ENCODE measurements around the gene GPRC5B.

The GPRC5B gene

DNA sequence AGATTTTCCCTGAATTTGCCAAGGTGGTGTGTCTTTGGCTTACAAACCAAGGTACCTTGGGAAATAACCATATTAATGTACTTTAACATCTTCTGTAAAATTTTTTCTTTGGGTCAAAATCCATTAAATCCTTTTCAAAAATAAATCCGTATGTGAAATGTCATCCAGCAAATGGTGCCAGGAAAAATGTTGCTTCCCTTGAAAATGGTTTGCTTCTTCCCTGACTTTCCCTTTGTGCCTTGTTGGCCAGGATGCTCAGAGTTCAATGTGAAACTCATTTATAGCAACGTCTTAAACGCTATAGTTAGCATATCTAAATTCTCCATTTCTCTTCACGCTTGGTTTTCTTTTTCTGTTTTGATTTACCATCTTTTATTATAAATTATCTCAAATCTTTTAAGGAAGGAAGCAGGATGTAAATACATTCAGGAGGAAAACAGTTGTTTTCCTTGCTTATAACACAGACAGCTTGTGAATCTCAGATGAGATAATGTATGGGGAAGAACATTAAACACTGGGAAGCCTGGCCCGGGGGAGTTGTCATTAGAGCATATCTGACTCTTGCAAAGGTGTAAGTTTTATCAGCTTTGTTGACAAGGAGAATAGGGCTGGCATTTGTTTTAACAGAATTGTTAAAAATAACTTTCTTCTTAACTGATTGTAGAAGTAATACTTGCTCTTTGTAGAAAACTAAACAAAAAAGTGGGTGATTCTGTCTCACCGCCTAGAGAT lies 42.1 kb downstream of the GPRC5B start:
- DNase-seq = no peak

DNA sequence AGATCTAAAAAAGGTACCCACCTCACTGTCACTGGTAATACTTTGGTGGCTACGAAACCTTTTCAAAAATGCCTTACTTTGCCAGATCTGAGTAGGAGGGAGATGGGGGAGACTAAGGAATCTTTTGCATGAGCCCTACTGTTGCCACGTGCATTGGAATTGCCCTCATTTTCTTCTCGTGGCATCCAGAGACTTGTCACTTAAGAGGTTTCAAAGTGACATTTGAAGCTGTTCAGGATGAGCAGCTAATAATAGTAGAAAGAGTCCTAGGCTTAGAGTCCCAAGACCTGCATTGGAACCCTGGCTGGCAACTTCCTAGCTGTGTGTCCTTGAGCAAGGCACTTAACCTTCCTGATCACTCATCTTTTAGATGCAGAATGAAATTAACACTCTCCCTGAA lies 43.5 kb downstream of the GPRC5B start:
- no peak for DNase-seq

DNA sequence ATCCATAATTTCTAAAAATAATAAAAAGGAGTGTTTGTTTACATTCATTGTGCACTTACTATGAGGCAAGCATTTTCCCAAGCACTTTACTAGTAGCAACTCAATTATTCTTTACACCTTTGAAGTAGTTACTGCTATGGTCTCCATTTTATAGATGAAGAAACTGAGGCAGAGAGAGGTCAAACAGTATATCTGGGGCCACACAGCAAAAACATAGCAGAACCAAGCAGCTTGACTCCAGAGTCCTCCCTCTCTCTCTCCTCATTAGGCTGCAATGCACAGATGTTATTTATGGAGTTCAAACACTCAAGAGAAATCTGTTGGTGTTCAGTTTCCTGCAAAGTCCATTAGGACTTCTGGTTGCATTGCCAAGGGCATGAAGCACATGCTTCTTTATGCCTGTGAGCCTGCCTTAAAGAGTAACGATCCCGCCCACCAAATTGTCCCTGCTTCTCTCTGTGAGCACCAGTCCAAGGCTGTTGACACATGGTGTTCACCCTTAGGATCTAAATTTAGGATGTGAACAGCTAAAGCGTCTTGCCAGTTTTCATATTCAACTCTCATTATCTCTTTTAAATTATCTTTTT lies 44.0 kb downstream of the GPRC5B start:
- peak; percentile 56 for DNase-seq

DNA sequence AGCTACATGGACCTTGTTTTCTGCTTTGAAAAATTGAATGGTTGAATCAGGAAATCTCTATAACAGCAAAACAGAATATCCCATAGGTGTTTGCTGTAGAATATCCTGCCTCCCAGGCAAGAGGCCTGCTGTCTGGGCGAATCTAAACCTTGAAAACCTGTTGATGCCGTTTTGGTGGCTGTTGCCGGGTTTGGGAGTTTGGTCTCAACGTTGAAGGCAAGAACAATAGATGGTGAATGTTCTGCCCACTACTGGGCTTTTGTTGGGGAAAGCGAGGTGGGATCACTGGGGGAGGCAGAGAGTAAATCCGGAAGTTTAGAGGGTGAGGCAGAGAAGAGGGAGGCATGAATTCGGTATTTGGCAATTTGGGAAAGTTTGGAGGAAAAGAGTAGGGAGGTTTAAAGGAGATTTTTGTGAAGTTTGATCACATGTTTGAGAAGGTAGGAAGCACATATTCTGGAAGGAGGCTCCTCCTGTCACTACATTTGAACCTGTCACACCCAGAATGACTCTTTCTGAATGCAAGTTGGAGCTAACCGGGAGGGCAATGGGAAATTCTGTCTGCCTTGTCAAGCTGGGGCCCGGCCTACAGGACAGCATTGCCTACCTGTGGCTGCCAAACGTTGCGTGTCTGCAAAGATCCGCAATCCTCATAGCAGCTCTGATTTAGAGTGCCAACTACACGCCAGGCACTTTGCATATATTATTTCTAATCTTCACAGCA lies 46.5 kb downstream of the GPRC5B start:
- no peak for DNase-seq

DNA sequence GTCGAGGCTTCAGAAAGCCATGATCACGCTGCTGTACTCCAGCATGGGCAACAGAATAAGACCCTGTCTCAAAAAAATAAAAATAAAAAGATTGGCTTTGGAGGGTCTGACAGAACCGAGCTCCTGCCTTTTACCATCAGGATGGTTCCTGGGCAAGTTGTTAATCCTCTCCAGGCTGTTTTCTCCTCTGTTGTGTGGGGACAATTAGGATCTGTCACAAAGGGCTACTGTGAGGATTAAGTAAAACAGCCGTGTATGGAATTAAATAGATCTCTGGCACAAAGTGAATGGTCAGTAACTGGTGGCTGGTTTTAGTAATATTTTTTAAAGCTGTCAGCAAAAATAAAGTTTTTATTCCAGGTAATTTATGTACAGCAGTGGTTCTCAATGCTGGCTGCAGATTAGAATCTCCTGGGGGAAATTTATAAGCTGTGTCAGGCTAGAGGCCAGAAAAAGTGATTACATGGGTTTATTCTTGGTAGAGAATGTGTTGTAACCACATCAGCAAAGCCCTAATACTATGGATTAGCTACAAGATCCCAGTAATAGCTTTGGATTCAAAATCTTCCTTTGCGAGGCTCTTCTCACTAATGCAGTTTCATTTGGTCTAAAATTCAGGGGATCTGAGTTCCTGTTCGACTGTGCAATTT lies 47.2 kb downstream of the GPRC5B start:
- no peak for DNase-seq

DNA sequence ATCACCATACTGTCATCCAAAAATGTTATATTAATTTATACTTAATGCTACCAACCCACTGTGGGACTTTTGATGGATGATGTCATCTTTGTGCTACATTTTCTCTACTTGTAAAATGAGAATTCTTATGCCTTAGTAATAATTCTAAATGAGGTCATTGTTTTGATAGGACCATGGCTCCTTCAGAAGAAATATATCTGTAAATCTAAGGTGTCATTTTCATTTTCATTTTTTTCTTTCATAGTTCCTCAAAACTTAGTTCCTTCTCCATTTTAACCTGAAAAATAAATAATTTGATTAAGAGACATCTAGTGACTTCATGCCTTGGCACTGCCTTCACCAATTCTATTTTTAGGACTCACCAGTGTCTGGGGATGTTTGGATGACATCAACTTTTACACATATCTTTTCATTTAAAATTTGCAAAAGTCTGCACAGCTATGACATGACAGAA lies 48.7 kb downstream of the GPRC5B start:
- DNase-seq = no peak

DNA sequence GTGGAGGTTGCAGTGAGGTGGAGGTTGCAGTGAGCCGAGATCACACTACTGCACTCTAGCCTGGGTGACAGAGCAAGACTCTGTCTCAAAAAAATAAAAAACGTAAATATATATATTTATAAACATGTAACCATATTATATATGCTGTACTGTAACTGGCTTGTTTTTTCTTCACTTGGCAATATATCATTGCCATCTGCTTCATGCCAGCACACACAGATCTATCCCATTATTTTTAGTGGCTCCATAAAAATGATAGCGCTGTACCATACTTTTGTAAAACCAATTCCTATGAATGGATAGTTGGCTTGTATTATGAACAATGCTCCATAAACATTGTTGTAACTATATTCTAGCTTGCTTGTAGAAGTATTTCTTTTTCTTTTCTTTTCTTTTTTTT lies 49.5 kb downstream of the GPRC5B start:
- DNase-seq = no peak

DNA sequence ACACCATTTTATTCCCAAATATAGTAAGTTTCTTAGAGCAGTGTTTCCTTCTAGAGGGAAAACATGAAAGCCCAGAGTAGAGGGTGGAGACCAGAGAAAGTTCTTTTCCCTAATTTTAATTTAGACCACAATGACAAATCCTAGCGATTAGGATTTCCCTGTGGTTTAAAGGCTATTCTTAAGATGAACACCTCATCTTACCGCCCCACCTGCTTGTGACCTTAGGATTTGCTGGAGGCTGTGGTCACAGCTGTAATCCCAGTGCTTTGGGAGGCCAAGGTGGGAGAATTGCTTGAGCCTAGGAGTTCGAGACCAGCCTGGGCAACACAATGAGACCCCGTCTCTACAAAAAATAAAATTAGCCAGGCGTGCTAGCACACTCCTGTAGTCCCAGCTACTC lies 51.1 kb downstream of the GPRC5B start:
- DNase-seq = no peak

DNA sequence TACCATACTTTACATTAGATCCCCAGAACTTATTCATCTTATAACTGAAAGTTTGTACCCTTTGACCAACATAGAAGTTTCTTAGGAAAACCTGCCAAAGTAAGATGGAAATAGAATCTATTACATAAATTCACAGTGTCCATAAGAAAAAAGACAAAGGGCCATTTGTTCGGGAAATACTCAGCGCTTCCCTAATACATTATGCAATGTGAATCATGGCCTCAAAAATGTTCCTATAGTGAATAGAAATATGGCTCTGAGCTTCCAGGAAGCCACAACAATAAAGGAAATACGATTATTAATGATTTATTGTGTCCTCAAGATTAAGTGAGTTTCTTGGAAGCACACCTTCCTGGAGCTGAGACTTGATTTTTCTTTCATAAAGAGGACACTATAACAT lies 51.5 kb downstream of the GPRC5B start:
- DNase-seq = no peak

DNA sequence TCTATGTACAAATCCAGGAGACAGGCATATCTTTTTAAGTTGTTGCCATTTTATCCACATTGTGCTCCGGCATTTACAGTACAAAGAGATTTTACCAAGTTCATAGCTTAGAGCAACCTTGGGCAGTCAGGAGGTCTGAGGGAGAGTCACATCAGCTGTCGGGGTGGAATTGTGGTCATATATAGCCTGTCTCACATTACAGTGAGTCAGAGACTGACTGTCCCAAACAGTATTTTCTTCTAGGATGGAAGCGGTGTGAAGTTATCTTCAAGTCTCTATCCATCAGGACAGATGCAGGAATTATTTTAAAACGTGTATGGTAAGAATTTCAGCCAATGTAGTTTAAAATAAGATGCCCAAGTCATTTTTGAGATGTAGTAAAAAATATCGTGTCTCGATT lies 53.0 kb downstream of the GPRC5B start:
- DNase-seq = no peak

DNA sequence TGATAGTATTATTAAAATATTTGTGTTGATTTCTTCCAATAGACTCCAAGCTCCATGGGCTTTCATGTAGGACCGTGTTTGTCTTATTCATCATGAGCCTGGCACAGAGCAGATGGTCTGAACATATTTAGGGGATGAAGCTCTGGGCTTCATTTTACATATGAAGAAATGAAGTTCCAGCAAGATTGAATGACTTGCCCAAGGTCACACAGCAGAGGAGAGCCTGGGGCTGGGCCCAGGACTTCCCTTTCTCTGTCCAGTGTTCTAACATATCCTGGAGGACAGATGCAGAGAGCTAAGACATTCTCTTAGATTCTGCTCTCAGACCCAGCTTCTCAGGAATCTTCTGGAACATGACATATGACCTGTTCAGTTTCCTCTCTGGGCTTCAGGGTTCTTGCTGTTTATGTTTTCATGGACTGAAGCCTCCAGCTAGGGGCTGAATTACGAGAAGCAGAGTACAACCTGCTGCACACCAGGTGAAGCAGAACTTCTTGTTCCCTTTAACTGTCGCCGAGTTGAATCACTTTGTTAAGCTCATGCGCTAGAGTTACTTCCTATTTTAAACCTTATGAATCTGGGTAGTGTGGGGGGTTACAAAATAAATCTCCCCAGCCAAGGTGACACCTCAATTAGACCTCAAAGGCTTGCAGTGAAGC lies 53.6 kb downstream of the GPRC5B start:
- no peak for DNase-seq

DNA sequence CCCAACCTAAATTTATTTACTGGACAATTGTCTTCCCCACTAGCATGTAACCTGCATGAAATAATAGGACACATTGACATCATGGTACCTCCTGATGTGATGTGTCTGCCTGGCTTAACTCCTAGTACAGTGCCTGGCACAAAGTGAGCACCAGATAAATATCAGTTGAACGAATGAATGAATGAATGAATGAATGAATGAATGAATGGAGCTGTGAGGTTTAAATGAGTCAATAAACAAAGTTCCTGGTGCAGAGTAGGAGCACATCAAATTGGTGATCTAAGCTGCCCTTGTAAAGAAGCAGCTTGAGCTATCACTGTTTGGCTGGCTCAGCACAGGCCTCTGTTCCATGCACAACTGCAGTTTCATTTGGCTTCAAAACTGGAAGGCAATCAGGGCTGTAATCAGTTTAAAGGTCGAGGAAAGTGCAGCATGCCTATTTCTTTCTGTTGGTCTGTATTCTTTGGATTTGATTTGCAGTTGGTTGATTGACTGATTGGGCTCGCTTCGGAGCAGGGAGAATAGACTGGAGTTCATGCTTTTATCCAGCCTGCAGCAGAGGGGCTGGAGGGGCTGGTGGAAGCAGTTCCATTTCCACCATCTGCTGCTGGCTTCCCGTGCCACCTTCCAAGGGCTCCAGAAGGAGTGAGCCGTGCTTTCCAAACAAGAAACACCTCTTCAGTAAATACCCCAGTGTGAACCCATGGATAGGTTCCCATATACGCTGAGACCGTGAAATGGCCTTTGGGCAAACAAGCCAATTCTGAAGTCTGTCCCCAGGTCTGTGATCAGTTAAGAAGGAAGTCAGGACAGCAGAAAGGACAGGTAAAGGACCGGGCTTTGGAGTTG lies 54.6 kb downstream of the GPRC5B start:
- no peak for DNase-seq

DNA sequence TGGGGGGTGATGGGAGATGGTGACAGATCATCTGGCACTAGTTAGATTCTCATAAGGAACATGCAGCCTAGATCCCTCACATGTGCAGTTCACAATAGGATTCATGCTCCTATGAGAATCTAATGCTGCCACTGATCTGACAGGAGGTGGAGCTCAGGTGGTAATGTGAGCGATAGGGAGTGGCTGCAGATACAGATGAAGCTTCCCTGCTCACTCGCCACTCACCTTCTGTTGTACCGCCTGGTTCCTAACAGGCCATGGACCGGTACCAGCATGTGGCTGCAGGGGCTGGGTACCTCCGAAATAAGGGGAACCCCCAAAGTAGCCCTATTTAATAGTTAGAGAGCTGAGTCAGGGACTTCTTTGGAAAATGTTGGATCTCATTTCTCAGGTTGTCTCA lies 60.4 kb downstream of the GPRC5B start:
- no peak for DNase-seq

DNA sequence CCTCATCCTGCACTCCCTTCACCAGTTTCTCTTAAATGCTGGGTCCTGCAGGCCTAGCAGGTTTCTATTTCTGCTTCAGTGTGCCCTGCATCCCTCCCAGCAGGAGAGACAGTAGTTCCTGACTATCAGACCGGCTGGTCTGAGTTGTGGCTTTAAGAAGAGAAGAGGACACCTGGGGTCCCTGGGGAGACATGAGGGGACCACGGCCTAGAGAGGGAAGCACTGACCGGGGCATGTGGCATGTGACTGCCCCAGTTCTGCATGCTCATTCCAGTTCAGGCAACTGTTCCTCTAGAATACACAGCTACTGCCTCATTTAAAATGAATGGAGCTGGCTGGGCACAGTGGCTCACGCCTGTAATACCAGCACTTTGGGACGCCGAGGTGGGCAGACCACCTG lies 61.3 kb downstream of the GPRC5B start:
- DNase-seq = no peak

DNA sequence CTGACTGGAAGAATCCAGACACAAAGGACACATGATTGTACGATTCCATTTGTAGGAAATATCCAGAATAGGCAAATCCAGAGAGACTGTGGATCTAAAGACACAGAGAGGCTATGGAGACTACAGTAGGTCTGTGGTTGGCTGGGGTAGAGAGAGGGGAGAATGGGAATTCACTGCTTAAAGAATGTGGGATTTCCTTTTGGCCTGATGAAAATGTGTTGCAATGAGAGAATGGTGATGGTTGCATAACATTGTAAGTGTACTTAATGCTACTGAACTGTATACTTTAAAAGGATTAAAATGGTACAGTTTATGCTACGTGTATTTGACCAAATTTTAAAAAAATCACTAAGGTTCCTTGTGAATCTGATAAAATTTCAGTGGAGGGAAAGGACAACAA lies 62.1 kb downstream of the GPRC5B start:
- DNase-seq = no peak

DNA sequence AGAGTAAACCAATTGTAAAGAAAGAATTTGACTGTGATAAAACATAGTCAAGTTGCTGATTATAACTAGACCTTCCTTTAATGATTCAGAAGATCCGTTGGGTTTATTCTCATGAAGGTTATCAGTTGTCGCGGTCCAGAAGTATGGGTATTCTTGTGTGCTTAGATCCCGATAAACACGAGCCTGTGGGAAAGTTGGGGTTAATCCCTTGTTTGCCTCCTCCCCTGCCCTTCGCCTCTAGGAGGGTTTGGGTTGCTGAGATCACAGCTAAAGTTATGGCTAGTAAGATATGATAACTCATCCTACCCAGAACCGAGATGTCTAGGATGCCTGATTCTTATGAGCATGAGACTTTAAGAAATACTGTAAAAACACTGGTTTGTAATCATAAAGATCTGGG lies 66.8 kb downstream of the GPRC5B start:
- no peak for DNase-seq

DNA sequence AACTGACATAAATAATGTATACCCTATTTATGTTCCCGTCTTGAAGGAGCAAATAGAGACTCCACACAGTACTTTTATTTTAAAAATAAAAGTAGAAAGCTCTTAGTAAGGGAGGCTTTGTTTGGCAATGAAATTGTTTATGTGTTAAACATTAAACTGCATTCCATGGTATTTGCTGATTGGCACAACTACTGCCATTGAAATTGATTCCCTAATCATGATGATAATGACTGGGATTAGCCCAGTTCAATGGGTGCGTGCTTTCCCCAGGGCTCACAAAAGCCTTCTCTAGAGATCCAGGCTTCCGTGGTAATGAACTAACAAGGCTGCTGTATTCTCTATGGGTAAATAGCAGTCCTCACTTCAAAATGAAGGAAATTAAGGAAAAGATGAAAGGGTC lies 67.5 kb downstream of the GPRC5B start:
- DNase-seq = no peak

DNA sequence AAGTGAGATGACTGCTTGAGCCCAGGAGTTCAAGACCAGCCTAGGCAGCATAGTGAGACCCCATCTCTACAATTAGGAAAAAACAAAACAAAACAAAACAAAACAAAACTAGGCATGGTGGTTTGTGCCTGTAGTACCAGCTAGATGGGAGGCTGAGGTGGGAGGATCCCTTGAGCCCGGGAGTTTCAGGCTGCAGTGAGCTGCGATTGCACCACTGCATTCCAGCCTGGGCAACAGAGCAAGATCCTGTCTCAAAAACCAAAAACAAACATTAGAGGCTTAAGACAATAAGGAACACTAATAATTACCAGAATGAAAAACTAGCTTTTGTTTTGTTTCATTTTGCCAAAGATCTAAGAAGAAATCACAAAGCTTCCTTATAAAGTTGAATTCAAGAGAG lies 69.2 kb downstream of the GPRC5B start:
- DNase-seq = no peak

DNA sequence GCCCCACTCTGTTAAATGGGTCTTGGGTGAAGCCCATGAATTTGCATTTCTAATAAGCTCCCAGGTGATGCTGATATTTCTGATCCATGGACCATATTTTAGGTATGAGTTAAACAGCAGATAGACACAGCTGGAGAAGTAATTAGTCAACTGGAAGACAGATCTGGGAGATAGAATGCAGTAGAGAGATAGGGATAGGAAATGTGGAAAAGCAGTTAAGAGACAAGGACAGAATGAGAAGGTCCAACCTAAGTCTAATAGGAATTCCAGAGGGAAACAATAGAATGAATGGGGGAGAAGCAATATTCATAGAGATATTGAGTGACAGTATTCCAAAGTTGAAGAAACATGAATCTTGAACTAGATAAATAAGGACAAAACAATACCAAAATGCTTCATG lies 71.7 kb downstream of the GPRC5B start:
- no peak for DNase-seq

DNA sequence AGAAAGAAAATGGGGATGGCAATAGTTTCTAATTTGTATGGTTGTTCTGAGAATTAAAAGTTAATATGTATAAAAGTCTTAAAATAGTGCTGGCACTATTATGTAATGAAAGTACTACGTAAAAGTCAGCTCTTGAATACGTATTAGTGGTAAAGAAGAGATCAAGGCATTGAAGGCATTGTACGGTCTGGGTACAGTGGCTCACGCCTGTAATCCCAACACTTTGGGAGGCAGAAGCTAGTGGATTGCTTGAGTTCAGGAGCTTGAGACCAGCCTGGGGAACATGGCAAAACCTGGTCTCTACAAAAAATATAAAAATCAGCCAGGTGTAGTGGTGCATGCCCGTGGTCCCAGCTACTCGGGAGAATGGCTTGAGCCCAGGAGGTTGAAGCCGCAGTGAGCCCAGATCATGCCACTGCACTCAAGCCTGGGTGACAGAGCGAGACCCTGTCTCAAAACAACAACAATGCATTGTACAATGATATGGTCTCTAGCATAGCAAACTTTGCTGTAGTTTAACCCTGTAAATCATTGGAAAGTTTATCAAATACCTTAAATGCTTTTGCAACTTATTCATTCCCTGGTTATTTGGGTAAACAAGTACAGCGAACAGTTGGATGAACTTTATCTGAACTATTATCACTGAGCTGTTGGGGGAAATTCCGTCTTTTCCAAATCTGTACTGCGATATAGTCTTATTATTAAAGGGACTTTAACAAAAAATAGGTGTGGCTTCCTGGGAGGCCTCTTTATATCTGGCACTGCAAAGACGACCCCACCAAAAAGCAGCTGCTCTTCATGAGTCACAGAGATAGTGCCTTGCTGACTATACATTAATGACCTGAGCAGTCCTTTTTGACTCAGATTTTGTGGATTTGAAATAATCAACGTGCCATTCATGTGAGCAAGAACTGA lies 73.6 kb downstream of the GPRC5B start:
- DNase-seq = no peak

DNA sequence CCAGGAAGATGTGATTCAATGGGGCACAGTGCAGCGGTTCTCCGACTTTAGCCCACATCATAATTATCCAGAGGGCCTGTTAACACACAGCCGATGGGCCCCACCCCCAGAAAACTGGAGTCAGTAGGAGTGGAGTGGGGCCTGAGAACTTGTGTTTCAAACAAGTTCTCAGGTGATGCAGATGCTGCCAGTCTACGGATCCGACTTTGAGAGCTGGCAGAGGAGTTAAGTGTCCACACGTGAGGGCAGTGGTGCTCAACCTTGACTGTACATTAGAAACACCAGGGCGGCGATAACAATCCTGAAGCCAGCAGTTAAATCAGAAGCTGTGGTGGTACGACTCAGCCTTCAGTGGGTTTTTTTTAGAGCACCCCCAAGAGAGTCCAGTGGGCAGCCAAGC lies 75.0 kb downstream of the GPRC5B start:
- no peak for DNase-seq

Measured in DMS53 (cell line).